Activated T-cell treated with anti-CD3 and anti-CD28 coated beads, Interleukin-2, amount 50 U/mL, for 72 hours (primary cell): ENCODE measurements around the gene ITGB1BP1. TPM values are rescaled to one million over a fixed set of nuclear protein-coding genes. Genes with fewer than 3 reads are reported as not detected.

Experiments used
- ATAC-seq, 2 donors: fragments of 150-1000 bp; cut with Tn5 transposase; replicated peaks in 1 of 2; 2 replicates each; pipeline ENCODE4 v1.10.0; 2021; ENCODE audit warnings: moderate library complexity in 2 of 2, mild to moderate bottlenecking in 1 of 2
- DNase-seq, 2 donors: peaks; one replicate each; pipeline ENCODE4 v3.0.0; 2021 to 2022; ENCODE audit warnings: mixed read lengths in 1 of 2
- H3K27ac Mint-ChIP-seq: one replicate; pipeline ENCODE4 v1.8.0; 2022; ENCODE audit warnings: mild to moderate bottlenecking, moderate library complexity, mixed read lengths
- H3K27me3 Mint-ChIP-seq: one replicate; pipeline ENCODE4 v1.8.0; 2022; ENCODE audit warnings: low read depth, mixed read lengths
- H3K36me3 Mint-ChIP-seq, 2 donors: one replicate each; pipeline ENCODE4 v1.8.0; 2022; ENCODE audit warnings: mixed read lengths in 2 of 2, mild to moderate bottlenecking in 1 of 2; ENCODE audit not compliant: insufficient read depth in 2 of 2
- H3K4me1 Mint-ChIP-seq: one replicate; pipeline ENCODE4 v1.8.0; 2022; ENCODE audit warnings: low read depth, mixed read lengths
- H3K4me3 Mint-ChIP-seq, 2 donors: one replicate each; pipeline ENCODE4 v1.8.0; 2022; ENCODE audit warnings: mild to moderate bottlenecking in 2 of 2, mixed read lengths in 2 of 2, moderate library complexity in 2 of 2
- H3K9me3 Mint-ChIP-seq, 2 donors: one replicate each; pipeline ENCODE4 v1.8.0; 2022; ENCODE audit warnings: mixed read lengths in 2 of 2
- total RNA-seq, 2 donors: library from RNA; stranded (reverse); gene quantifications; one replicate each; pipeline ENCODE4 v1.2.3, GENCODE V29; 2022

The ITGB1BP1 gene
- total RNA-seq, 2 donors from 2014 or later = 79.5 to 132 TPM

DNA sequence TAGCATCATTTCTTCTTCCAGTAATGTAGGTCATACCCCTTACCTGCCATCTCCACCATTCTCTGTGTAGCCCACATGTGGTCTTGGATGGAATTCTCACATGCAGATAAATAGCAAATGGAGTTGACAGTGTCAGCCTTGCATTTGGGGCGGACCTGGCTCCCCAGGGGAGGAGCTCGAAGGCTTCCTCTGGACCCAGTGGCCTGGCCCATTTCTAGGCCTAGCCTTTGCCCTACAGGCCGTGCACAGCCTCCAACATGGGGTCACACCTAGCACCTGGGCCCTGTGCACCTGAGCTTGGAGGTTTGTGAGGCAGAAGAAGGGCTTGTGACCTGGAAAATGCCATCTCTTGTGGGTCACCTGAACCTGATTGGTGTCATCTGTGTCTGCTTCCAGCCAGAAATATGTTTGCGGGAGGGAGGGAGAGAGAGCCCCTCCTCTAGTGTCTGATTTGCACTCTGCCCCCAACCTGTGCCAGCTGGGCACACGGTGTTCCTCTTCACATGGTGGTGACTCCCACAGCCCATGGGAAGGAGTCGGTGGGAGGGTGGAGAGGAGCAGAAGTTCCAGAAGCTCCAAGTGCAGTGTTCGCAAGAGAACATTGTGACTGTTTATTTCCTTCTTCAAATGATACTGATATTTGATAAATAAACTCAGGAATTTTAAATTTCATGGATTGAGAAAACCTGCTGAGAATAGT is 33.0 kb downstream of the ITGB1BP1 start:
- Mint-ChIP-seq H3K36me3 (no peaks in the 10 kb centered on the region), H3K9me3 (no peaks in the 10 kb centered on the region), H3K27me3 (no peaks in the 10 kb centered on the region), H3K4me3 (no peak overlapping the region), H3K27ac (no peak overlapping the region), H3K4me1 (peaks cover 13% of the 10 kb centered on the region)
- ATAC-seq (no peak), DNase-seq (no peak)

GRCh38 chr2:9388950-9389911 is 34.1 kb downstream of the ITGB1BP1 start:
- ATAC-seq (peak in 1 of 2 donors; percentile 31), DNase-seq (no peak)
- H3K4me3 Mint-ChIP-seq = peak overlapping the region in 1 of 2 donors; percentile 7
- H3K36me3 Mint-ChIP-seq = no peaks in the 10 kb centered on the region
- no peaks in the 10 kb centered on the region for H3K27me3 Mint-ChIP-seq
- H3K27ac Mint-ChIP-seq = peak overlapping the region; percentile 29
- H3K9me3 Mint-ChIP-seq = no peaks in the 10 kb centered on the region
- peaks cover 13% of the 10 kb centered on the region for H3K4me1 Mint-ChIP-seq

DNA sequence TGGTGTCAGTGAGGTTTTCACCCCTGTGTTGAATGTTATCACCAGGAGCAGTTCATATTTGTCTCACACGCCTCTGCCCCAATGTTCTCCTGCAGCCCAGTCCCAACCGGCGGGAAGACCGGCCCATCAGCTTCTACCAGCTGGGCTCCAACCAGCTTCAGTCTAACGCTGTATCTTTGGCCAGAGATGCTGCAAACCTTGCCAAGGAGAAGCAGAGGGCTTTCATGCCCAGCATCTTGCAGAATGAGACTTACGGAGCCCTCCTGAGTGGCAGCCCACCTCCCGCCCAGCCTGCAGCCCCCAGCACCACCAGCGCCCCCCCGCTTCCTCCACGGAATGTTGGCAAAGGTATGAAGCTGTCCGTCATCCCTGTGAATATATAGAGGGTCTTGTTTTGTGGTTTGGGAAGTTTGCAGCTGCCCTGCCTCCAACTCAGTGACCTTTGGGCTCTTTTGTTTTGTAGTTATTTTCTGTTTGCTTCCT is 35.1 kb downstream of the ITGB1BP1 start:
- Mint-ChIP-seq H3K36me3 (no peaks in the 10 kb centered on the region), H3K27ac (peak overlapping the region; percentile 29), H3K4me3 (no peak overlapping the region), H3K9me3 (no peaks in the 10 kb centered on the region), H3K4me1 (peaks cover 13% of the 10 kb centered on the region), H3K27me3 (no peaks in the 10 kb centered on the region)
- ATAC-seq (no peak), DNase-seq (no peak)

GRCh38 chr2:9385841-9386240 is 37.5 kb downstream of the ITGB1BP1 start:
- no peaks in the 10 kb centered on the region for H3K9me3 Mint-ChIP-seq
- no peaks in the 10 kb centered on the region for H3K36me3 Mint-ChIP-seq
- peak overlapping the region in 1 of 2 donors; percentile 16 for H3K4me3 Mint-ChIP-seq
- ATAC-seq = no peak
- H3K4me1 Mint-ChIP-seq = peaks cover 13% of the 10 kb centered on the region
- H3K27ac Mint-ChIP-seq = no peak overlapping the region
- no peak for DNase-seq
- H3K27me3 Mint-ChIP-seq = no peaks in the 10 kb centered on the region

GRCh38 chr2:9384521-9384920 is 38.8 kb downstream of the ITGB1BP1 start:
- H3K27ac Mint-ChIP-seq = no peak overlapping the region
- no peaks in the 10 kb centered on the region for H3K36me3 Mint-ChIP-seq
- H3K27me3 Mint-ChIP-seq = no peaks in the 10 kb centered on the region
- no peak overlapping the region for H3K4me3 Mint-ChIP-seq
- no peak for DNase-seq
- H3K9me3 Mint-ChIP-seq = no peaks in the 10 kb centered on the region
- H3K4me1 Mint-ChIP-seq = peaks cover 13% of the 10 kb centered on the region
- ATAC-seq = no peak

DNA sequence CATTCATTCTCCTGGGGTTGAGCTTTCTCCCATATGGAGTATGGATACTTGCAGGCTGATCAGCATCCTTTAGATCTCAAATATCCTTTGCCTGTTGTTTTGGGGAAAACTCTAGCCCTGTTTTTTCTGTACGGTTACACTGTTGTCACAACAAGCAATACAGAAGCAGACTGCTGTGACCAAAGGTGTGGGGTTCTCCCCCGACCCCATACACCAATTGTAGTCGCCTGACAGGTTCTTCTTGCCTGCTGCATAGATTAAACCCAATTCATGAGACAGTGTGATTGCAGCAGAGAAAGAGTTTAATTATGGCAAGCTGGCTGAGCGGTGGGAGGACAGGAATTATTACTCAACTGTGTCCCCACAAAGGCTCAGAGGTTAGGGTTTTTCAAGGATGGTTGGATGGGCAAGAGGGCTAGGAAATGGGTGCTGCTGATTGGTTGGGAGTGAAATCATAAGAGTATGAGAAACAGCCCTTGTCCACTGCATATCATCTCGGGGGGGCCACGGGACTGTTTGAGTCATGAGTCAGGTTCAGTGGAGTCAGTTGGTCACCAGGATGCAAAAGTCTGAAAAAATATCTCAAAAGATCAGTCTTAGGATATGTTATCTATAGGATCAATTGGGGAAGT is 40.6 kb downstream of the ITGB1BP1 start:
- no peak for ATAC-seq
- Mint-ChIP-seq H3K36me3 (no peaks in the 10 kb centered on the region), H3K27me3 (no peaks in the 10 kb centered on the region), H3K4me1 (peaks cover 13% of the 10 kb centered on the region), H3K4me3 (no peak overlapping the region), H3K27ac (no peak overlapping the region), H3K9me3 (no peaks in the 10 kb centered on the region)
- DNase-seq = no peak

GRCh38 chr2:9380702-9381628 is 42.4 kb downstream of the ITGB1BP1 start:
- no peak for DNase-seq
- no peak for ATAC-seq
- no peaks in the 10 kb centered on the region for H3K9me3 Mint-ChIP-seq
- H3K27me3 Mint-ChIP-seq = peaks cover 6% of the 10 kb centered on the region
- H3K36me3 Mint-ChIP-seq = no peaks in the 10 kb centered on the region
- no peak overlapping the region for H3K4me3 Mint-ChIP-seq
- peaks cover 5% of the 10 kb centered on the region for H3K4me1 Mint-ChIP-seq
- no peak overlapping the region for H3K27ac Mint-ChIP-seq

DNA sequence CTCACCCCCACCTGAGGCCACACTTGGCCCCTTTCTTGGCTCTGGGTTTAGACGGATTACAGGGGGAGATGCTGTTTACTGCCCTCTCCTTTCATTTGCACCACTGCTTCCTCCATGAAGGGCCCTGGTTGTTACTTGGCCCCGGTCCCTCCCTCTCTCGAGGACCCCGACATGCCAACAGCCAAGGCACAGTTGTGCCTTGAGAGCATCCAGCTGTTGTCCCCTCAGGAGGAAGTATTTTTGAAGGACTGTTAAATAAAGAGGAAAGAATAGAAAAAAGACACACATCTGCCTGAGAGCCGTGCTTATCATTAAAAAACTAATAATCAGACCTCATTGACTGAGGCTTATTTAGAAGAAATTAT is 44.0 kb downstream of the ITGB1BP1 start:
- Mint-ChIP-seq H3K36me3 (no peaks in the 10 kb centered on the region), H3K9me3 (no peaks in the 10 kb centered on the region), H3K27ac (no peak overlapping the region), H3K4me1 (peaks cover 6% of the 10 kb centered on the region), H3K27me3 (peaks cover 6% of the 10 kb centered on the region), H3K4me3 (no peak overlapping the region)
- DNase-seq = no peak
- no peak for ATAC-seq

- DNase-seq = no peak
- Mint-ChIP-seq H3K4me1 (peaks cover 6% of the 10 kb centered on the region), H3K4me3 (no peak overlapping the region), H3K27me3 (peaks cover 6% of the 10 kb centered on the region), H3K9me3 (no peaks in the 10 kb centered on the region), H3K27ac (no peak overlapping the region), H3K36me3 (no peaks in the 10 kb centered on the region)
- ATAC-seq = no peak
These were observed 44.6 kb downstream of the ITGB1BP1 start for GRCh38 chr2:9378433-9379390.

- no peak overlapping the region for H3K27ac Mint-ChIP-seq
- peaks cover 6% of the 10 kb centered on the region for H3K4me1 Mint-ChIP-seq
- ATAC-seq = no peak
- no peaks in the 10 kb centered on the region for H3K36me3 Mint-ChIP-seq
- peaks cover 6% of the 10 kb centered on the region for H3K27me3 Mint-ChIP-seq
- DNase-seq = no peak
- no peak overlapping the region for H3K4me3 Mint-ChIP-seq
- no peaks in the 10 kb centered on the region for H3K9me3 Mint-ChIP-seq
These were observed 45.7 kb downstream of the ITGB1BP1 start for GRCh38 chr2:9377461-9378097.

- Mint-ChIP-seq H3K27ac (no peak overlapping the region), H3K27me3 (peaks cover 6% of the 10 kb centered on the region), H3K9me3 (no peaks in the 10 kb centered on the region), H3K4me1 (peaks cover 17% of the 10 kb centered on the region), H3K4me3 (no peak overlapping the region), H3K36me3 (no peaks in the 10 kb centered on the region)
- DNase-seq = no peak
- no peak for ATAC-seq
These were observed 47.4 kb downstream of the ITGB1BP1 start for GRCh38 chr2:9375857-9376428.
